Measurements from ENCODE around the gene ZNF777.
"Not testable (repeated sequence)": the region's sequence is repeated elsewhere in the genome, so short reads cannot be mapped to it uniquely, and the experiment has no call there.

The ZNF777 gene

GRCh38 chr7:149420006-149420405, 40.9 kb downstream of the ZNF777 start:
- in situ Hi-C loops (cut with MboI; ENCODE audit: low sequenced_read_pairs): no loop called here

DNA sequence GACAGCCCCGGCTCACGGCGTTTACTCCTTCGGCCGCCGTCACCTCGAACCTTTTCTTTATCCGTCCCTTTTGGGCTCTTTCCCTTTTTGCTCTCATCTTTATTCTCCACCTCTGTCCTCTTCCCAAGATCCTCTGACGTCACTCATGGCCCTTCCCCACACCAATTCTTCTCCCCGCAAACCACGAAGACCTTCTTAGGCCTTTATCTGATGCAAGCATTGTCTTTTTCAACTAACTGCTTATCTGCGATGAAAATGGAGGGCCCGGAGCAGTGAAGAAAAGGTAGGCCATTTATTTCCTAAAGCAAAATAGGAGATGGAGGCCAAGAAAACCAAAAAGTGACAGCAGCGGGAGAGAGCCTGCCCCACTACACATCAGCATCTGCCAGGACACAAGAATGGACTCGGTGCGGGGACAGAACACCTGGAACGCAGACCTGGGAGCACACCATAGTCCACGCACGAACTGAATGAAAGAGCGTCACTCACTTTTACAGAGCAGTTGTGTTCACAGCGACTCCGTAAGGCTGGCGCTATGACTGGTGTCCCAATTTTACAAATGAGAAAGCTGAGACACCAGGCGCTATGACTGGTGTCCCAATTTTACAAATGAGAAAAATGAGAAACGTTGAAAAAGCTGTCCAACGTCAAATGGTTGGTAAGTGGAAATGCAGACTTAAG, 45.3 kb downstream of the ZNF777 start:
- in situ Hi-C loops (cut with MboI; ENCODE audit: low sequenced_read_pairs): no loop called here

DNA sequence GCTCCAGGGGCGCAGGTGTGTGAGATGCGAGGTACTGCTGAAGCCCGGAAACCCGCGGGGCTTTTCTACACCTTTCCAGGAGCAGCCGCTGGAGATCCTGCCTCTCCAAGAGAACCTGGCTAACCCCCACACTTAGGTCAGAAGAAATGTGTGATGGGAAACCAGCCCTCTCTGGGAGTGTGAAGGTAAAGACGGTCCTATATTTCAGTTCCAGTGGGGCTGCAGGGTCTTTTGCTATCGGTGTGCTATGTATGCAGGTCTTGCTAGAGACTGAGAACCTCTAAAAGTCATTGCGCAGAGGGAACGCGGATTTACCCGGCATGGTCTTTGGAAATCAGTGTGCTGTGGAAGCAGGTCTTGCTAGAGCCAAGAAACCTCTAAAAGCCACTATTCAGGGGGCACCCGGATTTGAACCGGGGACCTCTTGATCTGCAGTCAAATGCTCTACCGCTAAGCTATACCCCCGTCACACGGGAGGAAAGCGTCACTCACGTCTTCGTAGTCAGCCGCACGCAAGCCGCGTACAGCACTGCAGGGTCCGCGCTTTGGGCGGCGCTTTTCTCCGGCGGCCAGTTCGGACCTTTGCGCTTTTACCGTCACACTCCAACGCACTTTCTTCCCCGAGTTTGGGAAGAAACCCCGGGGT, 46.0 kb downstream of the ZNF777 start:
- in situ Hi-C loops (cut with MboI; ENCODE audit: low sequenced_read_pairs): no loop called here

GRCh38 chr7:149414171-149414570, 46.7 kb downstream of the ZNF777 start:
- in situ Hi-C loops (cut with MboI; ENCODE audit: low sequenced_read_pairs): no loop called here

DNA sequence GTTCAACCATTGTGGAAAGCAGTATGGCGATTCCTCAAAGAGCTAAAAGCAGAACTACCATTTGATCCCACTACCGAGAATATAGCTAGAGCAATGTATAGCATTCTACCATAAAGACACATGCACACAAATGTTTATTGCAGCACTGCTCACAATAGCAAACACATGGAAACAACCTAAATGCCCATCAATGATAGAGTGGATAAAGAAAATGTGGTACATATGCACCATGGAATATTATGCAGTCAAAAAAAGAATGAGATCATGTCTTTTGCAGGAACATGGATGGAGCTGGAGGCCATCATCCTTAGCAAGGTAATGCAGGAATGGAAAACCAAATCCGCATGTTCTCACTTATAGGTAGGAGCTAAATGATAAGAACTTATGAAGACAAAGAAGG, 47.8 kb downstream of the ZNF777 start:
- in situ Hi-C loops (cut with MboI; ENCODE audit: low sequenced_read_pairs): not testable (repeated sequence)

DNA sequence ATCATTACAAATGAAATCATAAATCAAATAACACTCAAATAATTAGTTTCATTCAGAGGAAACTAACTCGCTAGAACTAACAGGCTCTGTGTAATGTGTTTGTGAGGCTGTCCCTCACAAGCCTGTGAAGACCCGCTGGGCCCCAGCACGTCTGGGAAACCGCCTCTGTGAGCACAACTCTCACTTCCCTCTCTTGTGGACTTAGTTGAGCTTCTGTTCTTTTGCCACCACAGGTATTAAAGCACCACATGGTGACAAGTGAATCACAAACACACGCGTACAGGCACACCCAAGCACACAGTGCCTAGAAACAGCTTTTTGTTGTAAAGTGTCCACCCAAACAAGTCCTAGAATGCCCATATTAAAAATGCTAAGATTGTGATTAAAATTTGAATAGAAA, 51.0 kb downstream of the ZNF777 start:
- in situ Hi-C loops (cut with MboI; ENCODE audit: low sequenced_read_pairs): no loop called here

- in situ Hi-C loops (cut with MboI; ENCODE audit: low sequenced_read_pairs): no loop called here
Measured at GRCh38 chr7:149404825-149405224, 56.0 kb downstream of the ZNF777 start.

GRCh38 chr7:149404396-149404795, 56.5 kb downstream of the ZNF777 start:
- in situ Hi-C loops (cut with MboI; ENCODE audit: low sequenced_read_pairs): no loop called here

DNA sequence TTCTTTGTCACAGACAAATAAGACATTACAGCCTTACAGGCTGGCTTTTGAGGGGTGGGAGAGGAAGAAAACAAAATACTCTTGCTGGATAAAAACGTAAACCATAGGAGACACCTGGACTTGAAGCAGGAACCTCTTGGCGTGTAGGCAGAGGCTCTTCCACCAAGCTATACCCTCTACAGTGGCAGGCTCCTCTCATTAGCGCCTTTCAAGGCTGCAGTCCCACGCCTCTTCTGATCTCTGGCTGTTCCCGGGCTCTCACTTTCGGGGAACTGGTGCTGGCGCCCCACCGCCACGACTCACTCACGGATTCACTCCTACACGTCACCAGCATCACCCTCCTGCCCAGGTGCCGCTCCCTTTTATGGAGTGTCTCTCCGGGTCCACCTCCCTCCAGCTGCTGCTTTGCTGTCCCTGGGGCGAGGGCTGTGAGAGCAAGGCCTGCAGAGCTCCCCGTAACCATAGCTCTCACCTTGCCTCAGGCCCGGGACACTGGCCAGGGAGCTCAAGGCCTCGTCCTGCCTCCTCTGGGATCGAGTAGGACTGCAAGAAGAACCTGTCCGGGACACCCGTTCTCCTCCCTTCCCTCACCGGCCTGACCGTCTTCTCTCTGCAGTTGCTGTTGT, 62.6 kb downstream of the ZNF777 start:
- in situ Hi-C loops (cut with MboI; ENCODE audit: low sequenced_read_pairs): no loop called here

DNA sequence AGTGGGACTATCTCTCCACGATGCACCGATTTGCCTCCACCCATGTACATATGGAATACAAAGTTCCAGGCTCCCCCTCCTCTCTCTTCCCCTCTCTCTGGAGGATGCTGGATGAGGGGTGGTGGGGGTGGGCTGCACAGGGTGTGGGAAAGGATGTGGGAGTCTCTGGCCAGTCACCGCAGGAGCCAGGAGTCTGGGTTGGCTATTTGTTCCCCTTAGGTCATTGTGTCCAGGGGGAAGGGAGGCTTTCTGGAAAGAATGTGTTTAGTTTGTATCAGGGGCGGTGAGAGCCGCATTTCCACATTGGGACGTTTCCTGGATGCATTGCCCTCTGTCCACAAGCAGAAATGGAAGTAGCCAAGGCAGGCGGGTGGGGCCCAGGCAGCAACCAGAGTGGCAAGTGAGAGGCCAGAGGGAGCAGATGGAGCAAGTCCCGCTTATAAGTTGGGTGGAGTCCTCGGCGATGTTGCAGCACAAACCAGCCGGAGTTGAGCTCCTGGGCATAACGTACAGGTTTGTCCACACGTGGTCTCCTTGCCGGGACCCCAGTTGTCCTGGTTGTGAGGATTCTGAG, 63.3 kb downstream of the ZNF777 start:
- in situ Hi-C loops (cut with MboI; ENCODE audit: low sequenced_read_pairs): no loop called here

DNA sequence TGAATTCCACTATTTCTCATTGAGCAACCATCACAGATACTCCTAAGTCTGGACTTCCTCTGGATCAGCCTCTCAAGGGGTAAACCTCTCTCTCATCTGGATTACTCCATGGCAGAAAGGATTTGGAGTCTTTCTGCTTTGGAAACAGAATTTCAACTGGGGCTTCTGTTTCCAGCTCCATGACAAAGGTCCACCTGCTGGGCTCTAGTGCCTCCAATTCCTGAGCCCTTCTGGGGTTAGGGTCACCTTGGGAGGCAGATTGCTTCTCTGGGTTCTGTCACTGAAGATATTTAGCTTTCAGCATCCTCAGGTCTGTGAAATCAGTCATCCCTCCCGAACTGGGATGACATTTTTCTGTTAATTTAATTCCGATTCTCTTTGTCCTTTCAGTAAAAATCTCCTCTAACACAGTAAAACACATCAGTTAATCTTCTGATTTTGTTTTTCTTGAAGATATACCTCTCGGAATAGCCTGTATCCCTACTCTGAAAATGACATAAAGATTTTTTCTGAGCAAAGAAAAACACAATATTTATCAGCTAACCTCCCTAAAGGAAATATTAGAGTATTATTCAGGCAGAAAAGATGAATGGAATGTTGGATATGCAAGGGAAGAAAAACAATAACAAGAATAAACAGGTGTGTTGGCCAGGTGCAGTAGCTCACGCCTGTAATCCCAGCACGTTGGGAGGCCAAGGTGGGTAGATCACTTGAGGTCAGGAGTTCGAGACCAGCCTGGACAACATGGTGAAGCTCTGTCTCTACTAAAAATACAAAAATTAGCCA, 72.1 kb downstream of the ZNF777 start:
- in situ Hi-C loops (cut with MboI; ENCODE audit: low sequenced_read_pairs): not testable (repeated sequence)

GRCh38 chr7:149386514-149386913, 74.3 kb downstream of the ZNF777 start:
- in situ Hi-C loops (cut with MboI; ENCODE audit: low sequenced_read_pairs): not testable (repeated sequence)

GRCh38 chr7:149385195-149385950, 75.5 kb downstream of the ZNF777 start:
- in situ Hi-C loops (cut with MboI; ENCODE audit: low sequenced_read_pairs): no loop called here

All from HL-60/S4 treated with phorbol 12-myristate 13-acetate at 8.2 ng/mL for 4 days and 3 days (cell line).